Activated CD4-positive, alpha-beta memory T cell treated with anti-CD3 and anti-CD28 coated beads, Interleukin-2, amount 10 ng/mL, durations not matched to agents 7 days and 5 days (primary cell): ENCODE measurements around the gene ZHX3. TPM values are rescaled to one million over a fixed set of nuclear protein-coding genes. Genes with fewer than 3 reads are reported as not detected.
A peak's percentile ranks its signal among the peaks of the same experiment; 100 is the strongest.
"Not testable (repeated sequence)": the region's sequence is repeated elsewhere in the genome, so short reads cannot be mapped to it uniquely, and the experiment has no call there.

Experiments used
- CTCF ChIA-PET: fragments of 350-600 bp; sonication (Branson Sonifier 250); formaldehyde crosslinking; loops from one replicate; lab custom pipeline; 2021; ENCODE audit warnings: antibody characterized with exemption, inconsistent platforms; lab: Charles Lee
- POLR2A ChIA-PET: fragments of 350-600 bp; sonication (Branson Sonifier 250); formaldehyde crosslinking; loops from one replicate; lab custom pipeline; 2021; ENCODE audit warnings: antibody characterized with exemption; lab: Charles Lee
- DNase-seq: peaks from one replicate; pipeline ENCODE4 v3.0.0-alpha.2; 2020
- H3K27ac Mint-ChIP-seq: one replicate; pipeline ENCODE4 v1.8.0; 2021; ENCODE audit warnings: mild to moderate bottlenecking, mixed read lengths
- H3K27me3 Mint-ChIP-seq: one replicate; pipeline ENCODE4 v1.8.0; 2021; ENCODE audit warnings: mixed read lengths
- H3K36me3 Mint-ChIP-seq: one replicate; pipeline ENCODE4 v1.8.0; 2021; ENCODE audit warnings: low read depth, mixed read lengths
- H3K4me1 Mint-ChIP-seq: one replicate; pipeline ENCODE4 v1.8.0; 2021; ENCODE audit warnings: mixed read lengths
- H3K4me3 Mint-ChIP-seq: one replicate; pipeline ENCODE4 v1.8.0; 2021; ENCODE audit warnings: mild to moderate bottlenecking, mixed read lengths
- H3K9me3 Mint-ChIP-seq: one replicate; pipeline ENCODE4 v1.8.0; 2021; ENCODE audit warnings: mixed read lengths
- total RNA-seq, 2 experiments: library from RNA; stranded (reverse); gene quantifications; one replicate each; pipeline ENCODE4 v1.2.3, GENCODE V29; 2021

Gene ZHX3
- total RNA-seq, 2 experiments from 2014 or later: 5.9 to 8.7 TPM

DNA sequence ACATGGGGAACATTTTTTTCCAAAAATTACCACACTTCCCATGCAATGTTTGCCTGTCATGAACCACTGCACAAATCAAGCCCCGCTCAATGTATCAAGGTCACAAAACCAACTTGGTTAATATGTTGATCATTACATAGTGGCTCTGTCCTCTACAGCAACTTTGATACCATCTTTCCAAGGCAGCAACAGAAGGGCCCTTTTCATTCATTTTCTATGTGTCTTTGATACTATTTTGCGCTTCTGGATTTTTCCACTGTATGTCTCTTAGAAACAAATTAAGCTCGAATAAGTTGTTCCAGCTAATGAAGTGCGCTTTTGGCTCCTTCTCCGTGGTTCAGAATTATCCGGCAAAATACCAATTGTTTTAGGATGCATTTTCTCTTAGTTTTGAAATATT lies 1.5 kb downstream of the ZHX3 start:
- Mint-ChIP-seq H3K4me3 (peak overlapping the region; percentile 78), H3K4me1 (peaks cover 28% of the 10 kb centered on the region), H3K27me3 (peaks cover 4% of the 10 kb centered on the region), H3K36me3 (no peaks in the 10 kb centered on the region), H3K27ac (no peak overlapping the region), H3K9me3 (no peaks in the 10 kb centered on the region)
- CTCF ChIA-PET: no interaction called here
- POLR2A ChIA-PET: interaction anchor here (1.8 kb wide), 1 partner anchor 14 kb away, joined by 4 read pairs; no protein-coding TSS in a partner anchor
- no peak for DNase-seq

DNA sequence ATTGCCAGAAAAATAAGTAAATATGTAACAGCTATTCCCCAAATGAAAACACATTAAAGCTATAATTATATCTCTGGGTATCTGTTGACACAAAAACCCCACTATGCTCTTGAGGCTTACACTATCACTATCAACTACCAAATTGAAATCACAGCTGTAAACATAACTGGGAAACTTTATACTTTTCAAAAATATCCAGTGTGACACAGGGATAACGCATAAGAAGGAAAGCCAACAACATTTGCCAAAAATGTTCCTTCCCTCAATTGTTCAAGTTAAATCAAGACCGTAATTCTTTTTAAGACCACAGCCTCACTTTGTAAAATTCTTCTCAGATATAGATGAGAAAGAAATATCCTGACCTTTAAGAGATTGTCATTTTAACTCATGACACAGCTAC lies 3.1 kb downstream of the ZHX3 start:
- Mint-ChIP-seq H3K4me3 (no peak overlapping the region), H3K27me3 (peaks cover 2% of the 10 kb centered on the region), H3K27ac (no peak overlapping the region), H3K36me3 (no peaks in the 10 kb centered on the region), H3K9me3 (no peaks in the 10 kb centered on the region), H3K4me1 (peaks cover 28% of the 10 kb centered on the region)
- DNase-seq: no peak
- CTCF ChIA-PET: interaction anchor here (0.6 kb wide), 1 partner anchor 681 kb away, joined by 4 read pairs; no protein-coding TSS in a partner anchor
- POLR2A ChIA-PET: no interaction called here

DNA sequence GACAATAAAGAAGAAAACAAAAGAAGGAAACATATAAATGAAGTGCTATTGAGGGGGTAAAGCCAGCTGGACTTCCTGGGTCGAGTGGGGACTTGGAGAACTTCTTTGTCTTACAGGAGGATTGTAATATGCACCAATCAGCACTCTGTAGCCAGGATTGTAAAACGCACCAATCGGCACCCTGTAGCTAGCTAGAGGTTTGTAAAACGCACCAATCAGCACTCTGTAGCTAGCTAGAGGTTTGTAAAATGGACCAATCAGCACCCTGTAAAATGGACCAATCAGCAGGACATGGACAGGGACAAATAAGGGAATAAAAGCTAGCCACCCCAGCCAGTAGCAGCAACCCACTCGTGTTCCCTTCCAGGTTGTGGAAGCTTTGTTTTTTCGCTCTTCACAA lies 5.5 kb downstream of the ZHX3 start:
- CTCF ChIA-PET: interaction anchor here (1.2 to 1.7 kb wide), 3 partner anchors 10 to 322 kb away, joined by 3 to 4 read pairs (median 3); no protein-coding TSS in a partner anchor

DNA sequence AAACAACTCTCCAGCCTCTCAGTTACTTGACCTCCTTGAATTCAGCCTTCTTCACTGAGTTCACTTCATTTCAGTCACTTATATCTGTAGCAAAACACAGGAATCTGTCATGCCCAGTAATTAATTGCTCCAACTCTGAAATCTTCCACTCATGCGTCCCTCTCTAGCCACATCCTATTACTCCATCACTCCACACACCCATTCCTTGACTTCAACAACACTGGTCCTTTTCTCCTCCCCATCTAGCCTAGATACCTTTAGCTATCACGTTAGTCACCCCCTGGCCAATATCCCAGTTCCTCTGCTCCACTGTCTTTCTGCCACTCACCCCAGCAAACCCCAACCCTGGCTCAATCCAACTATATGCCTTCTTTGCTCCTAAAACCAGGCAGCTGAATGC lies 7.7 kb downstream of the ZHX3 start:
- H3K9me3 Mint-ChIP-seq: no peaks in the 10 kb centered on the region
- no peak overlapping the region for H3K4me3 Mint-ChIP-seq
- no peaks in the 10 kb centered on the region for H3K27me3 Mint-ChIP-seq
- no peak for DNase-seq
- H3K36me3 Mint-ChIP-seq: peaks cover 3% of the 10 kb centered on the region
- no peak overlapping the region for H3K27ac Mint-ChIP-seq
- ChIA-PET CTCF (no interaction called here), POLR2A (no interaction called here)
- peaks cover 4% of the 10 kb centered on the region for H3K4me1 Mint-ChIP-seq

More for the DNA sequence above, 5.5 kb downstream of the ZHX3 start:
- not testable (repeated sequence) for H3K27me3 Mint-ChIP-seq, H3K36me3 Mint-ChIP-seq, H3K9me3 Mint-ChIP-seq, DNase-seq, H3K4me3 Mint-ChIP-seq, H3K27ac Mint-ChIP-seq
- POLR2A ChIA-PET: interaction anchor here (1.0 kb wide), 1 partner anchor 17 kb away, joined by 3 read pairs; no protein-coding TSS in a partner anchor
- H3K4me1 Mint-ChIP-seq: peaks cover 19% of the 10 kb centered on the region

DNA sequence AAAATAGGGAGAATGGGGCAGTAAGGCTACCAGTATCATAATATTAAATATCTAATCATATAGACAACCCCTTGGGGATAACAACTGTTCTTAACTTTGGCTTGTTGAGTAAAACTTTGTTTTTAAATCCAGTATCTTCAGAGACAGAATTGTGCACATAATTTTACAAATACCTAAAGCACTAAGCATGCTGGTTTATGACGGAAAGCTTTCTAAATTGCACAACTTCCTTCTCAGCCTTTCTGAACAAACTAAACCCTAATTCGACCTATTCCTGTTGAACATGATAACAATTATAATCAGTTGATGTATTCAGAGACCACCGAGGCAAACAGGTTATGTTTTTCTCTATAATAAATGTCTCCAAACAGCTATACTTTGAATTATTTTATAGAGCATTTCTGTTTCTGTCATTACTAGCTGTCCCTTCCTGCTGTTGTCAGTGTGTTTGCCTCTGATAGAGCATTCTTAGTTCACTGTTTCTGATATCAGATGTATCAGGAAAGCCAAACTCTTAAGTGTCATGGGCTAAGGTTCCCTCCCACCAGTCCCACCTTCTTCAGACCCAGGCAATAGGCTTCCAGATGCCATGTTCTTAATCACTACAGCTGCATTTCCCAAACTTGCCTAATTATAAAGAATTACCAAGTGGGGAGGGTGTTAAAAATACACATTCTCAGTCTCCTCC lies 8.7 kb downstream of the ZHX3 start:
- Mint-ChIP-seq H3K4me3 (no peak overlapping the region), H3K27ac (no peak overlapping the region), H3K36me3 (peaks cover 3% of the 10 kb centered on the region), H3K9me3 (no peaks in the 10 kb centered on the region), H3K4me1 (peaks cover 2% of the 10 kb centered on the region), H3K27me3 (no peaks in the 10 kb centered on the region)
- ChIA-PET CTCF (no interaction called here), POLR2A (no interaction called here)
- no peak for DNase-seq

DNA sequence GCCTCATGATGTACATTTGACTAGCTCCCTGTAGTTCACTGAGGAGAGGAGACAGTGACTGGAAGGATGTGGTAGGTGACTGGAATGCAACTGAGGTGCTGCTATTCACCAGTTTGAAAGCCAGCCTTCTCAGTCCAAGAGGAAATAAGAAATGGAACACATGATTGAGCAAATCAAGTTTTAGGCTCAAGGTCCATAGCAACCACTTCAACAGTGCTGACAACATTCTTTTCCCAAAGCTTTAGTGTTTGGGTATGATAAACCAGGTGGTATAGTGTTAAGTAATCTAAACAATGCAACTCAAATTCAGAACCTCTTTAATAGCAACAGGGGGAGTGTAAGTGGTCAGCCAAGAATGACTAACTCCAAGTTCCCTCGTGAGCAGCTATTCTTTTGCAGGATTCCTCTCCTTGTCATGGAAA lies 9.2 kb downstream of the ZHX3 start:
- CTCF ChIA-PET: no interaction called here
- H3K4me1 Mint-ChIP-seq: peaks cover 2% of the 10 kb centered on the region

DNA sequence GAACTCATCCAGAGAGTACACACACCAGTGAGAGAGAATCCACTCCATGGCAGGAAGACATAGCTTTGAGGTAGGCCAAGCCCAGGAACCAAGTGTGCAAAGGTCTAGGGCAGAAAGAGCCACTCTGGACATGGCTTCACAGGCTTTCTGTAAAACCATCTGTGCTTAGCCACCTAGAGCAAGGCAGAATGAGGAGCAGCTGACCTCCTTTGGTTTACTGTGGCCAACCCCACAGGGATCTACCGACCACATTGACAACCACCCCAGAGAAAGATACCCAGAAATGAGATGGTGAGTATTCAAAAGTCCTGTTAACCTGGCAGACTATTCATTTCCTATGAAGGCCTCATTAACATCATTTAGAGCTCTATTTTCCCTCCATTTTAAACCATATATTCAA lies 10.5 kb downstream of the ZHX3 start:
- Mint-ChIP-seq H3K4me3 (no peak overlapping the region), H3K9me3 (no peaks in the 10 kb centered on the region), H3K36me3 (peaks cover 3% of the 10 kb centered on the region), H3K27me3 (no peaks in the 10 kb centered on the region), H3K27ac (no peak overlapping the region), H3K4me1 (peaks cover 2% of the 10 kb centered on the region)
- ChIA-PET POLR2A (no interaction called here), CTCF (no interaction called here)
- DNase-seq: no peak

More for the DNA sequence above, 9.2 kb downstream of the ZHX3 start:
- Mint-ChIP-seq H3K36me3 (peaks cover 3% of the 10 kb centered on the region), H3K9me3 (no peaks in the 10 kb centered on the region), H3K27me3 (no peaks in the 10 kb centered on the region), H3K27ac (no peak overlapping the region), H3K4me3 (no peak overlapping the region)
- POLR2A ChIA-PET: no interaction called here
- DNase-seq: no peak

DNA sequence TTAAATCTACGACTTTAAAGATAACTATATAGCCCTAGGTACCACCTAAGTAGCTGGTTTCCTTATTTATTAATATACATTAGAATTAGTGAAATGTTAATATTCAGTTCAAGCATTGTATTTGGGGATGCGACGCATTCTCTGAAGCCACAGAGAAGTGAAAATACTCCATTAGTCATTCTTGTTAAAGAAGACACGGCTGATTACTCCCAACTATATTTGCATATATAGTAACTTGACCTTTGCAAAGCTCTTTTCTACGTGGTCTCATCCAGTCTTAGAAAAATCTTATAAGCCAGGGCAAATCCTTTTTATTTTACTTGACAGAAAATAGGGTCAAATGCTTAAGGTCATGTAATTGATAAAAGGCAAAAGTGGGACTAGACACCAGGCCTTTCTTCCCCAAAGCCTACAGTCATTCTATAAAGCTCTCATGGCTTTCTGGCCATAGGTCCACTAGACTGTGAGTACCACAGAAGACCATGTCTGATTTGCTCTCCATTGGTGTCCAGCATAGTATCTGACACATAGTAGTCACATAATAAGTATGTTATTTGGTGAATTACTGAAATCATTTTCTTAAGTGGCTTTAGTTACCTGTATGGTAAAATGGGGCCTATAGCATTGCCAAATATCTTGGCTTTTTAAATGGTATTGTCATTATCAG lies 11.3 kb downstream of the ZHX3 start:
- no peak overlapping the region for H3K27ac Mint-ChIP-seq
- H3K36me3 Mint-ChIP-seq: peaks cover 3% of the 10 kb centered on the region
- ChIA-PET CTCF (no interaction called here), POLR2A (no interaction called here)
- H3K9me3 Mint-ChIP-seq: no peaks in the 10 kb centered on the region
- no peaks in the 10 kb centered on the region for H3K27me3 Mint-ChIP-seq
- H3K4me3 Mint-ChIP-seq: no peak overlapping the region
- H3K4me1 Mint-ChIP-seq: peaks cover 2% of the 10 kb centered on the region
- DNase-seq: no peak

DNA sequence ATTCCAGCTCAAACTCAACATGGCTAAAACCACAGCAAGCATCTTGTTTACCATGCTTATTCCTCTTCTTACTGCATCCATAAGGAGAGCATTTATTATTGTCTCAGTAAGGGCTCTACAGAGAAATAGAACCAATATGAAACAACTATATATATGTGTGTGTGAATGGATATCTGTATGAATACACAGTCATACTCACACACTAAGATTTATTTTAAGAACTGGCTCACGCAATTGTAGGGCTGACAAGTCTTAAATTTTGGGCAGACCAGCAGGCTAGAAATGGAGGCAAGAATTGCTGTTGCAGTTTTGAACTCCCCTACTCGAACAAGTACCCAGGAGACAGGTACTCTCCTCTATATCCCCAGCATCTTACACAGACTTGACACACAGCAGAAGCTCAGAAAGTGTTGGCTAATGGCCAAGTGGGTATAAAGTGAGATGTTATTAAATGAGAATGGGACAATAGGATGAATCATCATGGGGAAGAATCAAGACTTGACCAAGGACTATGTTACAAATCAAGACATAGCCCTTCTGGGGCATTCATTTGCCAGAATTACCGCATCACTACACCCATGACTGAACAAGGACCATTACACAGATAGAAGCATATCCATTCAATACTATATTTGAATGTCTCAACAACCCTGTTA lies 13.0 kb downstream of the ZHX3 start:
- CTCF ChIA-PET: no interaction called here
- peaks cover 2% of the 10 kb centered on the region for H3K4me1 Mint-ChIP-seq
- POLR2A ChIA-PET: no interaction called here

DNA sequence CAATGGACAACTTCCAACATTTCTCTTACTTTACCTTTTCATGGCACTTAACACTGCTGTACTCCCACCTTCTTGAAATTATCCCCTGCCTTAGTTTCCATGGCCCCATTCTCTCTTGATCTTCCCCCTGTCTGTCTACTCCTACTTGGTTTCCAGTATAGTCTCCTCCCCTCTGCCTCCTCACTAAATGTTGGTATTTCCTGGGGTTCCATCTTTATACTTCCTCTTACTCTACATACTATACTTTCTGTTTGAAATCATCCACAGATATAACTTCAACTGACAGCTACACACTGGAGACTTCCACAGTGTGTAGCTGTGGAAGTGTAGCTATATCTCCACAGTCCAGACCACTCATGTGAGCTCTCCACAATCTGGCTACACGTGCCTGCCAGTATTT lies 13.5 kb downstream of the ZHX3 start:
- Mint-ChIP-seq H3K36me3 (peaks cover 3% of the 10 kb centered on the region), H3K4me3 (no peak overlapping the region), H3K9me3 (no peaks in the 10 kb centered on the region), H3K4me1 (peaks cover 2% of the 10 kb centered on the region), H3K27me3 (no peaks in the 10 kb centered on the region), H3K27ac (no peak overlapping the region)
- ChIA-PET POLR2A (no interaction called here), CTCF (no interaction called here)
- DNase-seq: no peak

More for the DNA sequence above, 13.0 kb downstream of the ZHX3 start:
- Mint-ChIP-seq H3K27me3 (no peaks in the 10 kb centered on the region), H3K36me3 (peaks cover 3% of the 10 kb centered on the region), H3K27ac (no peak overlapping the region), H3K4me3 (no peak overlapping the region), H3K9me3 (no peaks in the 10 kb centered on the region)
- no peak for DNase-seq

DNA sequence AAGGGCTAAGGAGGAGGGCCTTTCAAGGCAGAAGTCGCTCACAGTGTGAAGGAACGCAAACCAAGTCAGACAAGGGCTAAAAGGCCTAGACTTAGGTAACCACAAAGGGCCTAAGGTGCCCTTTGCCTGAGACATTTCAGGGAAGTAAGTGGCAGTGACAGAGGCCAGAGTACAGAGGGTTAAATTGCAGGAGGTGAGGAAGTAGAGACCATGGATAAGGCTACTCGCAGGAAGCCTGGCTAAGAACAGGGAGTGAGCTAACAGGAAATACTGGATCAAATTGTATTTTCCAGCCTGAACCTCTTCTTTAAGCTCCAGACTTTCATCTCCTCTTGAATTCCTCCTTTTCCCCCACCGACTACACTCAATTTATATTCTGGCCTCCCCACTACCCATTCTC lies 16.6 kb downstream of the ZHX3 start:
- POLR2A ChIA-PET: no interaction called here
- Mint-ChIP-seq H3K27me3 (no peaks in the 10 kb centered on the region), H3K4me1 (no peaks in the 10 kb centered on the region), H3K9me3 (no peaks in the 10 kb centered on the region), H3K36me3 (no peaks in the 10 kb centered on the region), H3K27ac (no peak overlapping the region), H3K4me3 (no peak overlapping the region)
- CTCF ChIA-PET: no interaction called here
- no peak for DNase-seq

DNA sequence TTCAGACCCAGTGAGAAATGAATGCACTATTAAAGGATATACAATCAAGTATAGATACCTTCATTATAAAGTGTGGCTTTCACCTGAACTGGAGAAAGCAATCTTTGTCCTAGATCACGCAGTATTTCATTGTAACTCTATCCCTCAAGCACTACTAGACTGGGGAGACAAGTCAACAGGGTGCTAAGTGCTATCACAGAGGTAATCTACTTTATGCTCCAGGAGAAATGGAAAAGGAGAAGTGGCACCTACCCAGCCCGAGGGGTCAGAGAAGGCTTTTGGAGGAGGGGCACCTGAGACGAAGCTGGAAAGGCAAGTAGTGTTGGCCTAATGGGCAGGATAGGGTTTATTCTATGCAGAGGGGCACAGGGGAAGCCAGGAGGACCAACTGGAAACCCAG lies 17.1 kb downstream of the ZHX3 start:
- CTCF ChIA-PET: no interaction called here
- Mint-ChIP-seq H3K9me3 (no peaks in the 10 kb centered on the region), H3K36me3 (no peaks in the 10 kb centered on the region), H3K4me3 (no peak overlapping the region), H3K4me1 (no peaks in the 10 kb centered on the region), H3K27ac (no peak overlapping the region), H3K27me3 (no peaks in the 10 kb centered on the region)
- POLR2A ChIA-PET: no interaction called here
- DNase-seq: no peak

DNA sequence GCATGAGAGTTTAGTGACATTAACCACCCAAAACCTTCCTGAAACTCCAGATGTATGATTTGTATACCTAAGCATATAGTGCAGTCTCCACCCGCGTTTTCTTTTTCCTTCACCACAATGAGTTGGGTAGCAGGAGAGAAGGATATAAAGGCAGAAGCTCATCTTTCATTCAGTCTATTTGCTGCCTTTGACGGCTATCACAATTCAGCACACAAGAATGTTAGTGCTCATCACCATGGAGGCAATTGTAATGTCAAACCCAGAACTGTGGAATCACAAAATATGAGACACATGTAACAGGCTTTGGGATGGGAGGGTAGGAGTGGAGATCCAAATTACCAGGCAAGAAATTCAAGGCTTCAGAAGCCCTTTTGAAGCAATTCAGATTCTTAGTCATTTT lies 17.6 kb downstream of the ZHX3 start:
- Mint-ChIP-seq H3K27ac (no peak overlapping the region), H3K36me3 (no peaks in the 10 kb centered on the region), H3K4me1 (no peaks in the 10 kb centered on the region), H3K4me3 (no peak overlapping the region), H3K27me3 (no peaks in the 10 kb centered on the region), H3K9me3 (no peaks in the 10 kb centered on the region)
- CTCF ChIA-PET: no interaction called here
- POLR2A ChIA-PET: no interaction called here
- no peak for DNase-seq
